Measurements from ENCODE around the gene GPR62.

The GPR62 gene

GRCh38 chr3:51954105-51954504 is 1.1 kb upstream of the GPR62 start:
- FAIRE-seq, result no peak
- DNase-seq (ENCODE audit: low spot score), result no peak

GRCh38 chr3:51954713-51955112 is 468 bp upstream of the GPR62 start:
- DNase-seq (ENCODE audit: low spot score) (no peak), FAIRE-seq (no peak)

GRCh38 chr3:51955893-51956770 is 951 bp downstream of the GPR62 start:
- no peak for DNase-seq (ENCODE audit: low spot score)

GRCh38 chr3:51957520-51958205 is 2.5 kb downstream of the GPR62 start:
- DNase-seq (ENCODE audit: low spot score) (no peak), FAIRE-seq (no peak)

More at GRCh38 chr3:51955893-51956770, 951 bp downstream of the GPR62 start:
- FAIRE-seq, result no peak

- no peak for FAIRE-seq
- DNase-seq (ENCODE audit: low spot score), result no peak
Observed at GRCh38 chr3:51958603-51959521, 3.7 kb downstream of the GPR62 start.

GRCh38 chr3:51959651-51960050 is 4.5 kb downstream of the GPR62 start:
- FAIRE-seq (no peak), DNase-seq (ENCODE audit: low spot score) (no peak)

- FAIRE-seq, result no peak
- DNase-seq (ENCODE audit: low spot score), result no peak
Observed at GRCh38 chr3:51960386-51960785, 5.2 kb downstream of the GPR62 start.

GRCh38 chr3:51961011-51961410 is 5.8 kb downstream of the GPR62 start:
- FAIRE-seq, result no peak
- DNase-seq (ENCODE audit: low spot score), result no peak

- DNase-seq (ENCODE audit: low spot score), result no peak
Observed at GRCh38 chr3:51961602-51962569, 6.7 kb downstream of the GPR62 start.

GRCh38 chr3:51962854-51963530 is 7.8 kb downstream of the GPR62 start:
- FAIRE-seq (no peak), DNase-seq (ENCODE audit: low spot score) (no peak)

More at GRCh38 chr3:51961602-51962569, 6.7 kb downstream of the GPR62 start:
- no peak for FAIRE-seq

- FAIRE-seq (no peak), DNase-seq (ENCODE audit: low spot score) (no peak)
Observed at GRCh38 chr3:51963951-51964451, 8.8 kb downstream of the GPR62 start.

GRCh38 chr3:51964521-51964920 is 9.3 kb downstream of the GPR62 start:
- FAIRE-seq (no peak), DNase-seq (ENCODE audit: low spot score) (no peak)

- no peak for DNase-seq (ENCODE audit: low spot score)
- no peak for FAIRE-seq
Observed at GRCh38 chr3:51966016-51966415, 10.8 kb downstream of the GPR62 start.

- FAIRE-seq (no peak), DNase-seq (ENCODE audit: low spot score) (no peak)
Observed at GRCh38 chr3:51966486-51966885, 11.3 kb downstream of the GPR62 start.

GRCh38 chr3:51966922-51967383 is 11.8 kb downstream of the GPR62 start:
- DNase-seq (ENCODE audit: low spot score) (no peak), FAIRE-seq (no peak)

GRCh38 chr3:51967384-51968169 is 12.4 kb downstream of the GPR62 start, which contains the start of gene PCBP4:
TSS of gene PCBP4 (minus strand) at chr3:51967454. CDS start at chr3:51961240, 6,214 bp downstream.
- DNase-seq (ENCODE audit: low spot score) (peak; percentile 46), FAIRE-seq (no peak)

GRCh38 chr3:51968170-51968775 is 13.1 kb downstream of the GPR62 start:
- FAIRE-seq (no peak), DNase-seq (ENCODE audit: low spot score) (no peak)
